Measurements from ENCODE around the gene CHRM5. TPM values are rescaled to one million over a fixed set of nuclear protein-coding genes. Genes with fewer than 3 reads are reported as not detected.

The CHRM5 gene
- total and polyA plus RNA-seq, 2 donors (not counting 1 experiment from before 2014, with no cell fraction given) = not detected

GRCh38 chr15:33985287-33985686 lies 17.0 kb downstream of the CHRM5 start:
- Histone ChIP-seq H3K79me2 (ENCODE audit: control insufficient read depth, insufficient read depth, low read length) (no peaks in the 10 kb centered on the region), H4K20me1 (ENCODE audit: control insufficient read depth, insufficient read depth, low read length, poor library complexity, severe bottlenecking) (no peaks in the 10 kb centered on the region), H2AFZ (ENCODE audit: insufficient read depth, low read depth, low read length, poor library complexity, severe bottlenecking) (no peak overlapping the region), H3K36me3 (replicated peaks in 1 of 2; ENCODE audit: control extremely low read depth in 1 of 2, control insufficient read depth in 1 of 2, extremely low read depth in 1 of 2, insufficient read depth in 2 of 2, low read length in 1 of 2) (no peaks in the 10 kb centered on the region), H3K4me3 (ENCODE audit: control extremely low read depth in 1 of 5, extremely low read depth in 1 of 5, insufficient read depth in 1 of 5, low read depth in 2 of 5, low read length in 4 of 5) (no peak overlapping the region), H3K9me3 (ENCODE audit: control extremely low read depth in 1 of 3, control insufficient read depth in 2 of 3, insufficient read depth in 1 of 3, low read length in 2 of 3) (no peaks in the 10 kb centered on the region), H3K4me1 (ENCODE audit: control insufficient read depth in 2 of 2, insufficient read depth in 2 of 2, low read length in 2 of 2) (no peaks in the 10 kb centered on the region), H3K4me2 (replicated peaks; ENCODE audit: low read depth, low read length, poor library complexity, severe bottlenecking) (no peak overlapping the region), H3K9ac (ENCODE audit: low read length) (no peak overlapping the region), H3K27ac (ENCODE audit: low read length in 2 of 2) (no peak overlapping the region), H3K27me3 (replicated peaks in 1 of 4; ENCODE audit: control extremely low read depth in 1 of 4, control insufficient read depth in 3 of 4, insufficient read depth in 4 of 4, low read length in 3 of 4) (no peaks in the 10 kb centered on the region)
- ChIA-PET CTCF (no interaction called here), POLR2A (no interaction called here)
- no peak overlapping the region for H3K27ac Mint-ChIP-seq
- 78% methylated on average over 1 of the region's 1 CpG for WGBS (ENCODE audit: insufficient coverage)
- no peaks in the 10 kb centered on the region for H3K27me3 Mint-ChIP-seq
- H3K4me3 Mint-ChIP-seq = no peak overlapping the region
- TF ChIP-seq, protein P1, sequence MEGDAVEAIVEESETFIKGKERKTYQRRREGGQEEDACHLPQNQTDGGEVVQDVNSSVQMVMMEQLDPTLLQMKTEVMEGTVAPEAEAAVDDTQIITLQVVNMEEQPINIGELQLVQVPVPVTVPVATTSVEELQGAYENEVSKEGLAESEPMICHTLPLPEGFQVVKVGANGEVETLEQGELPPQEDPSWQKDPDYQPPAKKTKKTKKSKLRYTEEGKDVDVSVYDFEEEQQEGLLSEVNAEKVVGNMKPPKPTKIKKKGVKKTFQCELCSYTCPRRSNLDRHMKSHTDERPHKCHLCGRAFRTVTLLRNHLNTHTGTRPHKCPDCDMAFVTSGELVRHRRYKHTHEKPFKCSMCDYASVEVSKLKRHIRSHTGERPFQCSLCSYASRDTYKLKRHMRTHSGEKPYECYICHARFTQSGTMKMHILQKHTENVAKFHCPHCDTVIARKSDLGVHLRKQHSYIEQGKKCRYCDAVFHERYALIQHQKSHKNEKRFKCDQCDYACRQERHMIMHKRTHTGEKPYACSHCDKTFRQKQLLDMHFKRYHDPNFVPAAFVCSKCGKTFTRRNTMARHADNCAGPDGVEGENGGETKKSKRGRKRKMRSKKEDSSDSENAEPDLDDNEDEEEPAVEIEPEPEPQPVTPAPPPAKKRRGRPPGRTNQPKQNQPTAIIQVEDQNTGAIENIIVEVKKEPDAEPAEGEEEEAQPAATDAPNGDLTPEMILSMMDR (IDR thresholded peaks at IDR 0.05) = no peak
- no peak for TF ChIP-seq EZH2 (IDR thresholded peaks at IDR 0.05; ENCODE audit: borderline replicate concordance, insufficient read depth, low read depth, low read length, poor library complexity, severe bottlenecking)
- intact Hi-C loops (cut with micrococcal nuclease) = no loop called here
- no peaks in the 10 kb centered on the region for H3K4me1 Mint-ChIP-seq
- no peaks in the 10 kb centered on the region for H3K9me3 Mint-ChIP-seq (ENCODE audit: insufficient read depth)
- DNase-seq (no peak), ATAC-seq (ENCODE audit: low read depth) (no peak)

DNA sequence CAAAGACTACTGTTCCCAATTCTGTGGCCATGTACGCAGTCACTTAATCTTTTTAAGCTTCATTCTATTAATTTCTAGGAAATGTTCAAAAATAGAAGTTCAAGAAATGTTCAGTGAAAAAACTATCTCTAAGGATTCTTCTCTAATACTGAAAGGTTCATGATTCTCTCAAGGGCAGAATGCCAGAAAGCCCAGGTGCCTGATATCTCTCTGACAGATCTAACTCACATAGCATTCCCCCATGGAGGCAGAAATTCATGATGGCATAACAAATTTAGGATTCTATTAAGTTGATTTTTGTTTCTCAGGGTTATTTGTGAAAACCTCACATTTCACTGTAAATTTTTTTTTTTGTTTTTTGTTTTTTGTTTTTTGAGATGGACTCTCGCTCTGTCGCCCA lies 17.5 kb downstream of the CHRM5 start:
- no peaks in the 10 kb centered on the region for H4K20me1 ChIP-seq (ENCODE audit: control insufficient read depth, insufficient read depth, low read length, poor library complexity, severe bottlenecking)
- H3K9ac ChIP-seq (ENCODE audit: low read length) = no peak overlapping the region
- H3K27ac ChIP-seq (ENCODE audit: low read length in 2 of 2) = no peak overlapping the region
- ATAC-seq (ENCODE audit: low read depth) (no peak), DNase-seq (no peak)
- H3K4me2 ChIP-seq (replicated peaks; ENCODE audit: low read depth, low read length, poor library complexity, severe bottlenecking) = no peak overlapping the region
- Mint-ChIP-seq H3K4me3 (no peak overlapping the region), H3K9me3 (ENCODE audit: insufficient read depth) (no peaks in the 10 kb centered on the region), H3K4me1 (no peaks in the 10 kb centered on the region), H3K27ac (no peak overlapping the region), H3K27me3 (no peaks in the 10 kb centered on the region)
- WGBS (ENCODE audit: insufficient coverage) = no CpG with 5 or more reads among the region's 3 CpGs
- ChIA-PET CTCF (no interaction called here), POLR2A (no interaction called here)
- no peak overlapping the region for H2AFZ ChIP-seq (ENCODE audit: insufficient read depth, low read depth, low read length, poor library complexity, severe bottlenecking)
- TF ChIP-seq, protein P1 (IDR thresholded peaks at IDR 0.05) = no peak
- TF ChIP-seq EZH2 (IDR thresholded peaks at IDR 0.05; ENCODE audit: borderline replicate concordance, insufficient read depth, low read depth, low read length, poor library complexity, severe bottlenecking) = no peak
- intact Hi-C loops (cut with micrococcal nuclease) = no loop called here
- H3K27me3 ChIP-seq (replicated peaks in 1 of 4; ENCODE audit: control extremely low read depth in 1 of 4, control insufficient read depth in 3 of 4, insufficient read depth in 4 of 4, low read length in 3 of 4) = no peaks in the 10 kb centered on the region
- no peak overlapping the region for H3K4me3 ChIP-seq (ENCODE audit: control extremely low read depth in 1 of 5, extremely low read depth in 1 of 5, insufficient read depth in 1 of 5, low read depth in 2 of 5, low read length in 4 of 5)
- no peaks in the 10 kb centered on the region for H3K4me1 ChIP-seq (ENCODE audit: control insufficient read depth in 2 of 2, insufficient read depth in 2 of 2, low read length in 2 of 2)
- no peaks in the 10 kb centered on the region for H3K36me3 ChIP-seq (replicated peaks in 1 of 2; ENCODE audit: control extremely low read depth in 1 of 2, control insufficient read depth in 1 of 2, extremely low read depth in 1 of 2, insufficient read depth in 2 of 2, low read length in 1 of 2)
- no peaks in the 10 kb centered on the region for H3K9me3 ChIP-seq (ENCODE audit: control extremely low read depth in 1 of 3, control insufficient read depth in 2 of 3, insufficient read depth in 1 of 3, low read length in 2 of 3)
- no peaks in the 10 kb centered on the region for H3K79me2 ChIP-seq (ENCODE audit: control insufficient read depth, insufficient read depth, low read length)

Measured in B cell (primary cell).